Neural cell (in vitro differentiated cells): ENCODE measurements around the gene NAV1. TPM values are rescaled to one million over a fixed set of nuclear protein-coding genes. Genes with fewer than 3 reads are reported as not detected.
A peak's percentile ranks its signal among the peaks of the same experiment; 100 is the strongest.
"Not testable (repeated sequence)": the region's sequence is repeated elsewhere in the genome, so short reads cannot be mapped to it uniquely, and the experiment has no call there.

Experiments used
- H2AFZ ChIP-seq: fragments of 200-600, 300-800 bp; sonication (generic), shearing (Covaris generic); 2 replicates; pipeline ENCODE4 v1.6.0; 2014; ENCODE audit warnings: low read depth, mild to moderate bottlenecking, antibody characterized with exemption, low read length, moderate library complexity
- H3F3A ChIP-seq: fragments of 200-600 bp; shearing (Covaris generic); 2 replicates; pipeline ENCODE4 v1.6.1; 2016; ENCODE audit warnings: mild to moderate bottlenecking, moderate library complexity, mixed read lengths, antibody characterized with exemption, low read length; ENCODE audit not compliant: insufficient read depth, poor library complexity, severe bottlenecking
- H3K27ac ChIP-seq: fragments of 200-600, 300-800 bp; sonication (generic), shearing (Covaris generic); 2 replicates; pipeline ENCODE4 v1.5.1; 2014; ENCODE audit warnings: mild to moderate bottlenecking, low read length, moderate library complexity
- H3K27me3 ChIP-seq: fragments of 300-800, 200-600 bp; sonication (generic), shearing (Covaris generic); 2 replicates; pipeline ENCODE4 v1.6.0; 2014; ENCODE audit warnings: mild to moderate bottlenecking, low read depth, low read length, moderate library complexity; ENCODE audit not compliant: insufficient read depth
- H3K36me3 ChIP-seq: fragments of 300-800, 200-600 bp; sonication (generic), shearing (Covaris generic); 2 replicates; pipeline ENCODE4 v1.5.1; 2014; ENCODE audit warnings: mild to moderate bottlenecking, antibody characterized with exemption, low read length, moderate library complexity; ENCODE audit not compliant: insufficient read depth
- H3K4me2 ChIP-seq: fragments of 300-800, 200-600 bp; sonication (generic), shearing (Covaris generic); 2 replicates; pipeline ENCODE4 v1.6.0; 2014; ENCODE audit warnings: mild to moderate bottlenecking, low read length
- H3K4me3 ChIP-seq: fragments of 300-800, 200-600 bp; sonication (generic), shearing (Covaris generic); 2 replicates; pipeline ENCODE4 v1.5.1; 2014; ENCODE audit warnings: mild to moderate bottlenecking, low read length, moderate library complexity
- H3K79me2 ChIP-seq: fragments of 200-600 bp; shearing (Covaris generic); replicated peaks from 2 replicates; pipeline ENCODE4 v1.6.0; 2014; ENCODE audit warnings: mild to moderate bottlenecking, low read length, moderate library complexity; ENCODE audit not compliant: insufficient read depth
- H3K9ac ChIP-seq: fragments of 300-800, 200-600 bp; sonication (generic), shearing (Covaris generic); 2 replicates; pipeline ENCODE4 v1.6.1; 2016; ENCODE audit warnings: mild to moderate bottlenecking, low read length, mixed read lengths
- H3K9me2 ChIP-seq: fragments of 200-600 bp; shearing (Covaris generic); 2 replicates; pipeline ENCODE4 v1.6.1; 2016; ENCODE audit warnings: mild to moderate bottlenecking, low read length, mixed read lengths; ENCODE audit not compliant: insufficient read depth
- H3K9me3 ChIP-seq: fragments of 200-600, 300-800 bp; sonication (generic), shearing (Covaris generic); 2 replicates; pipeline ENCODE4 v1.6.1; 2016; ENCODE audit warnings: mild to moderate bottlenecking, mixed run types, low read length, moderate library complexity, mixed read lengths
- H4K20me1 ChIP-seq: fragments of 200-600 bp; shearing (Covaris generic); 2 replicates; pipeline ENCODE4 v1.6.1; 2016; ENCODE audit warnings: mild to moderate bottlenecking, mixed run types; ENCODE audit not compliant: insufficient read depth
- CTCF ChIP-seq: fragments of 450-650 bp; IDR thresholded peaks from 2 replicates; pipeline ENCODE4 v1.5.1; 2014; ENCODE audit warnings: antibody characterized with exemption, mild to moderate bottlenecking, moderate library complexity; ENCODE audit not compliant: poor library complexity, severe bottlenecking
- EP300 ChIP-seq: fragments of 450-650 bp; conservative IDR thresholded peaks from 2 replicates; pipeline ENCODE4 v1.6.1; 2014; ENCODE audit warnings: antibody characterized with exemption, mild to moderate bottlenecking, moderate library complexity; ENCODE audit not compliant: poor library complexity, severe bottlenecking
- EZH2 ChIP-seq: fragments of 200-600, 300-800 bp; shearing (Covaris generic), sonication (generic); IDR thresholded peaks from 2 replicates; pipeline ENCODE4 v1.6.1; 2014; ENCODE audit warnings: antibody characterized with exemption, low read length, borderline replicate concordance, mild to moderate bottlenecking; ENCODE audit not compliant: insufficient read depth, poor library complexity, severe bottlenecking
- MXI1 ChIP-seq: fragments of 450-650 bp; conservative IDR thresholded peaks from 2 replicates; pipeline ENCODE4 v1.6.1; 2014; ENCODE audit warnings: antibody characterized with exemption, mild to moderate bottlenecking; ENCODE audit not compliant: poor library complexity, severe bottlenecking
- POLR2AphosphoS5 ChIP-seq: IDR thresholded peaks from 2 replicates; pipeline ENCODE4 v1.6.1; 2012
- RAD21 ChIP-seq: fragments of 450-650 bp; conservative IDR thresholded peaks from 2 replicates; pipeline ENCODE4 v1.6.1; 2014; ENCODE audit warnings: antibody characterized with exemption, mild to moderate bottlenecking, moderate library complexity
- REST ChIP-seq: IDR thresholded peaks from 2 replicates; pipeline ENCODE4 v1.6.1; 2012; ENCODE audit warnings: borderline replicate concordance
- SMC3 ChIP-seq: fragments of 450-650 bp; conservative IDR thresholded peaks from 2 replicates; pipeline ENCODE4 v1.6.1; 2014; ENCODE audit warnings: antibody characterized with exemption, mild to moderate bottlenecking, moderate library complexity; ENCODE audit not compliant: poor library complexity
- TAF1 ChIP-seq: IDR thresholded peaks from 2 replicates; pipeline ENCODE4 v1.6.1; 2012; ENCODE audit warnings: low read depth
- polyA plus RNA-seq: library from polyadenylated mRNA; depleted of rRNA; stranded (reverse); fragments of >200 nt; gene quantifications from 2 replicates; pipeline ENCODE4 v1.2.3, GENCODE V29; 2014

NAV1 gene
- polyA plus RNA-seq, 1 donor from 2014 or later, result 33.2 TPM

- H3K9ac ChIP-seq, result no peak overlapping the region
- no peak overlapping the region for H3K4me3 ChIP-seq
- H3K36me3 ChIP-seq, result no peaks in the 10 kb centered on the region
- no peaks in the 10 kb centered on the region for H3K79me2 ChIP-seq
- no peaks in the 10 kb centered on the region for H3F3A ChIP-seq
- no peaks in the 10 kb centered on the region for H3K27me3 ChIP-seq
- H2AFZ ChIP-seq, result no peak overlapping the region
- no peaks in the 10 kb centered on the region for H4K20me1 ChIP-seq
- no peak overlapping the region for H3K27ac ChIP-seq
- TF ChIP-seq RAD21 (no peak), SMC3 (no peak), EZH2 (no peak)
- H3K9me3 ChIP-seq, result no peaks in the 10 kb centered on the region
- no peak overlapping the region for H3K4me2 ChIP-seq
- no peaks in the 10 kb centered on the region for H3K9me2 ChIP-seq
Measured at GRCh38 chr1:201578008-201578888, 39.3 kb downstream of the NAV1 start.

GRCh38 chr1:201581371-201581770 is 42.4 kb downstream of the NAV1 start:
- H3K27ac ChIP-seq, H3K9ac ChIP-seq, H3F3A ChIP-seq, H4K20me1 ChIP-seq, H3K27me3 ChIP-seq, H3K4me2 ChIP-seq, H3K4me3 ChIP-seq, H2AFZ ChIP-seq, H3K79me2 ChIP-seq, H3K9me2 ChIP-seq, H3K36me3 ChIP-seq, H3K9me3 ChIP-seq: not testable (repeated sequence)

- Histone ChIP-seq H3F3A (no peaks in the 10 kb centered on the region), H3K27ac (peak overlapping the region; percentile 55), H3K27me3 (no peaks in the 10 kb centered on the region), H3K36me3 (no peaks in the 10 kb centered on the region), H3K9me3 (no peaks in the 10 kb centered on the region), H3K4me3 (peak overlapping the region; percentile 32), H3K4me2 (peak overlapping the region; percentile 45), H4K20me1 (no peaks in the 10 kb centered on the region), H2AFZ (peak overlapping the region; percentile 62), H3K79me2 (no peaks in the 10 kb centered on the region), H3K9ac (peak overlapping the region; percentile 52), H3K9me2 (no peaks in the 10 kb centered on the region)
- TF ChIP-seq EP300, result no peak
- peak; percentile 52 for TF ChIP-seq POLR2AphosphoS5
Measured at GRCh38 chr1:201582705-201583442, 43.9 kb downstream of the NAV1 start.

- H3K9me2 ChIP-seq, result no peaks in the 10 kb centered on the region
- H3F3A ChIP-seq, result no peaks in the 10 kb centered on the region
- no peaks in the 10 kb centered on the region for H4K20me1 ChIP-seq
- no peaks in the 10 kb centered on the region for H3K36me3 ChIP-seq
- peak overlapping the region; percentile 45 for H3K4me2 ChIP-seq
- TF ChIP-seq TAF1, result no peak
- TF ChIP-seq CTCF, result no peak
- no peak for TF ChIP-seq SMC3
- TF ChIP-seq REST, result no peak
- no peak for TF ChIP-seq EZH2
- TF ChIP-seq POLR2AphosphoS5, result no peak
- no peak for TF ChIP-seq MXI1
- TF ChIP-seq RAD21, result no peak
- TF ChIP-seq EP300, result no peak
- H3K79me2 ChIP-seq, result no peaks in the 10 kb centered on the region
- H3K9ac ChIP-seq, result no peak overlapping the region
- no peak overlapping the region for H2AFZ ChIP-seq
- H3K4me3 ChIP-seq, result no peak overlapping the region
- H3K27me3 ChIP-seq, result no peaks in the 10 kb centered on the region
- H3K27ac ChIP-seq, result no peak overlapping the region
- H3K9me3 ChIP-seq, result no peaks in the 10 kb centered on the region
Measured at GRCh38 chr1:201583663-201584062, 44.7 kb downstream of the NAV1 start.
